Stimulated activated CD4-positive, alpha-beta T cell treated with anti-CD3 and anti-CD28 coated beads, Interleukin-1b, Interleukin-23, amount 100 ng/mL, for 24 hours (primary cell): ENCODE measurements around the gene MYT1.

Experiments used
- DNase-seq, 4 experiments: peaks; one replicate each; pipeline ENCODE4 v3.0.0-alpha.2; 2020; ENCODE audit warnings: low read depth in 4 of 4, low spot score in 1 of 4

Gene MYT1

DNA sequence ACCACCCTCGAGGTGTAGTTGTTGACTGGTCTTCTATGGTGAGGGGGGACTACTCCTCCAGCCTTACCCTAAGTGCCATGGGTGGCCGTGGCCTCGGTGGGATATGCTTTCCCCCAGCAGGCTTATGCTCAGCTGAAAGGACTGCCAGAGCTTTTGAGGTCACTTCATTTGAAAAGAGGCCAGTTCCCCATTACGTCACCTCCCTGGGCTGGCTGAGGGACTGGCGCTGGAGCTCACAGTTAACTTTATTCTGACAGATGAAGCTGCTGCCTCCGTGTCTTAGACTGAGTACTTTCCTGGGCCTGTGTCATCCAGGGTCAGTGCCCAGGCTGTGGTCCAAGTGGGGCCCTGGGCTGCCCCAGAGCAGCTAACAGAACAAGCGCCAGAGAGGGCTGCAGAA is 48.5 kb downstream of the MYT1 start:
- DNase-seq, result no peak

DNA sequence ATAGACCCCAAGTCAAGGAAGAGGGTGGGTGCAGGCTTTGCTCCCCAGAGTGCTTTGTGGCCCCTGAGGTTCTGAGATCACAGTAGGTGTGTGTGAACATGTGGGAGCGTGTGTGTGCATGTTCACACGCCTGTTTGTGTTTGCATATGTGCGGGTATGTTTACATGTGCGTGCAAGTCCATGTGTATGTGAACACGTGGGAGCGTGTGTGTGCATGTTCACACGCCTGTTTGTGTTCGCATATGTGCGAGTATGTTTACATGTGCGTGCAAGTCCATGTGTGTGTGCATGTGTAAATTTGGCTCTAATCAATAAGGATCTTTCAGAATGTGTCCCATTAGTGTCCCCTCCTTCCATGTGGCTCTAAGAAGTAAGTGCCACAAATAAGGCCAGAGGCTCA is 49.9 kb downstream of the MYT1 start:
- no peak for DNase-seq

GRCh38 chr20:64214952-64215351 is 50.7 kb downstream of the MYT1 start:
- DNase-seq, result no peak

DNA sequence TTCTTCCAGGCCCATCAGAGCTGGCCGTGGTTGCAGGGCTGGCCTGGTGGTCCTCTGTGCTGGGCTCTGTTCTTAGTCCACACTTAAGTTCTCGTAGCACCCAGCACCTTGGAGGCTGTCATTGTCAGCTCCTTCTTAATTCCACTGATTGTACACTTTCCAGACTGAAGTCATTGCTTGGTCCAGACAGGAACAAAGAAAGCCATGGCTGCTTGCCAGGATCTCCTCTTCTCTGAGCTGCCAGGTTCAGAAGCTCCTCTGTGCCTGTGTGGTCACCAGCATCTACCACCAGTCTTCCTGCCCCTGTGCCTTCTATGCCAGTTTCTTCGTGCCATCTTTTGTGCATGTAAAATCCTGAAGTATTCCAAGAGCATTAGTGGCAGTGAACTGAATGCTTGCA is 51.8 kb downstream of the MYT1 start:
- no peak for DNase-seq

- DNase-seq, result no peak
Measured at GRCh38 chr20:64216910-64217309, 52.7 kb downstream of the MYT1 start.

DNA sequence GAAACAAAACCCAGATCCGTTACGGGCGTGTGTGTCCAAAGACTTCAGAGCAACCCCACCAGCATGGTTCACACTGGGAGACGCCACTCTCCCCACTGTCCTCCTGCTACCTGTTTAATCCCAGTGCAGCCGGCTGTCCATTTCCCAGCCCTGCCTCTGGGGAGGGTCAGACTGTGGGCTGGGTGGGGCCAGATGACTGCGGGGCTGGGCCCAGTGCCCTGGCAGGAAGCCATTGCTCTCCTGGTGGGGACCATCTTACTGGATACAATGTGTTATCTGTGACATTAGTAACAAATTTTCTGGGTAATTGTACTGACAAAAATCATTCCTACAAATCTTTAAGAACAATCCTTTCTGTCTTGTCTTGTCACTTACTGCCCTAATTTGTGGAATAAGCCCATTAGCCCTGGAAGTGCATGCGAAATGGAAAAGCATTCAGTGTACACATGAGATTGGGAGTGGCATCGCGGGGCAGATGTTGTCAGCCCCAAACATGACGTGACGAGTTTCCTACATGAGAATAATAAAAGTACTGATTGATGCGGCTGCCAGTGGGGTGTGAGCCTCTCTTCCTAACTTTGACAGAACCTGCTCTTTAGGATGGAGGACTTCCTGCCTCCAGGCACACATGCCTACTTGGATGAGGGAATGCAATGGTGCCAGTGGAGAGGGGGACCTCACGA is 53.4 kb downstream of the MYT1 start:
- DNase-seq, result no peak

GRCh38 chr20:64219202-64219601 is 55.0 kb downstream of the MYT1 start:
- no peak for DNase-seq

DNA sequence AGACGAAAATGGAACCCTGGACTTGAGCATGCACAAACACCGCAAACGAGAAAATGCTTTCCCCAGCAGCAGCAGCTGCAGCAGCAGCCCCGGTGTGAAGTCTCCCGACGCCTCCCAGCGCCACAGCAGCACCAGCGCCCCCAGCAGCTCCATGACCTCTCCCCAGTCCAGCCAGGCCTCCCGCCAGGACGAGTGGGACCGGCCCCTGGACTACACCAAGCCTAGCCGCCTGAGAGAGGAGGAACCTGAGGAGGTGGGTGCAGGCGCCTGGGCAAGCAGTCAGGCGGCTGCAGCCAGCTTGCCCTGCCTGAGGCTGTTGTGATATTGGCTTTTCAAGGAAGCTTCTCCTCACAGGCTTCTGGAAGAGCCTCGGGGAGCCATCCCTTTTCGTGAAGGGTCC is 55.5 kb downstream of the MYT1 start:
- DNase-seq, result no peak

DNA sequence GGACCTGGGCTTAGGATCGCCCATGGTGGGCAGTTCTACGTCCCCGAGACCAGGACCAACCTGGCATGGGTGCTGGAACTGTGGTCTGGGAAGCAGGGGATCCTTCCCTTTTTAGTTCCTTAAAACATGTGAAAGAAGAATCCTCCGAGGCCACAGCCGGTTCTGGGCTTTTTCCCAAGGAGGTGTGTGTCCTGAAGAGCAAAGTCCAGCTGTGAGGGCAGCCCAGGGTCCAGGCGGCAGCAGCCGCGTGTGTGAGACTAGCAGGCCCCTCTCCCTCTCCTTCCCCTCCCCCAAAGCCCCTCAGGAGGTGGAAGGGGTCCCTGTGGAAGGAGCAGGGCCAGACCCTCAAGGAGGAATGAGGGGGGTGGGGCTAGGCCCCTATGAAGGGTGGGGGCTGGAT is 56.2 kb downstream of the MYT1 start:
- DNase-seq, result no peak

DNA sequence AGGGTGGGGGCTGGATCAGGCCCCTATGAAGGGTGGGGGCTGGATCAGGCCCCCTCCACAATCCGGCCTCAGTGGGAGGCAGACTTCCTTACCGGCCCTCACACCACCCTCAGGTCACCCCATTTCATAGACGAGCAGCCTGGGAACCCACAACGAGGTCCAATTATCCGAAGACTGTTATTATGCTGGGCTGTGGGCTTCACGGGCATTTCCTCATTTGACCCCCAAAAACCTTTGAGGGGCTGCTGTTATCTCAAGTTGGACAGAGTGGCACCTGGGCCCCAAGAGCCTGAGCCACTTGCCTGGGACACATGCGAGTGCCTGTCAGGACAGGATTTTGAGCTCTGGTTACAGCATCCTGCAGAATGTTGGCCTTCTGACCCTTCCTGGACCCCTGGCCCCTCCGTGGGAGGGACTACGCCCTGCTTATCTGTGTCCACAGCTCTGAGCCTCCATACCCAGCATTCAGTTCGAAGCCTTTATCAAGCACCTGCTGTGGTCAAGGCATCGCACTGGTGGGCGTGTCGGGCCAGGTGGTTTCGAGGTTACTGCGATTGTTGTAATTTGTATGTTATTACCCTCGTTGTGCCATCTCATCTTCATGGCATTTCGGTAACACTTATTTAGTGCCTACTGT is 56.8 kb downstream of the MYT1 start:
- no peak for DNase-seq

DNA sequence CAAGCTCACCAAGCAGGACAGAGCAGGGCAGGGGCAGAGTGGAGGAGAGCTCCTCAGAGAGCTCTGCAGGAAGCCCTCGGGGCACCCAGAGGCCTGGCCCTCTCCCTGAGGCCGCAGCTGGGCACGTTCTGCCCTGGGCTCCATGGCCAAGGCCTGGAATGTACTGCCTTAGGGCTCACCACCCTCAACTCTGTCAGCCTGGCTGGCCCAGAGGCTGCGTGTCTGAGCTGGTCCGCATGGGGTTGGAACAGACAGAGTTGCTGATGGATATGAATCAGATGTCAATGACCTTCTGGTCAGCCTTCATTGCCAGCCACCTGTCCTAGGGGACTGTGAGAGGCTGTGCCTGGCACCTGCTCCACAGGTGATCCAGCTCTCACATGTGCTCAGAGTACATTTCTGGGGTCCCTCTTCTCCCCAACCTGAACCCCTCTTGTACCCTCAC is 58.1 kb downstream of the MYT1 start:
- DNase-seq, result no peak

DNA sequence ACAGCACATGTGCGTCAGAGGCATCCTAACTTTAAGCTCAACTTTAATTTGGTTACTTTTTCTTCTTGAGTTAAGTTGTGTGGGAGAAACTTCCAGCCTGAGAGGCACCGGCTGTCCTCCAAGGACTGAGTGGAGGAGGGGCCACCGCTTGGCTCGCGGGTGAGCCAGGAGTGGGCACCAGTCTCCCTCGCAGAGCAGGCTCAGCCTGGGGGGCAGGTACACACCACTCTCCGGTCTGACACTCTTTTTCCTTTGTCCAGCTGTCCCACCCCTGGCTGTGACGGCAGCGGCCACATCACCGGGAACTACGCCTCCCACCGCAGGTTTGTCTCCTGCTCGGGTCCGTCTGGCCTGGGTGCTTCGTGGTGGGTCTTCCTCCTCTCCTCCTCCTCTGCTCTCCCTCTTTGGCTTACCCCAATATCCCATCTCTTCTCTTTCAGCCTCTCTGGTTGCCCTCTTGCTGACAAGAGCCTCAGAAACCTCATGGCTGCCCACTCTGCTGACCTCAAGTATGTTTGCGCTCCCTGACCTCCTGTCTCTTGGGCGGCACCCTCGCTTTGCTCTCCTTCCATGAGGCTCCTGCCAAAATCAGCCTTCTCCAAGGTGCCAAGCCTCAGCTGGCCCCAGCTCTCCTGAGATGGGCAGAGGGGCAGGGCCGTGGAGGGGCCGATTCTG is 58.7 kb downstream of the MYT1 start:
- no peak for DNase-seq

DNA sequence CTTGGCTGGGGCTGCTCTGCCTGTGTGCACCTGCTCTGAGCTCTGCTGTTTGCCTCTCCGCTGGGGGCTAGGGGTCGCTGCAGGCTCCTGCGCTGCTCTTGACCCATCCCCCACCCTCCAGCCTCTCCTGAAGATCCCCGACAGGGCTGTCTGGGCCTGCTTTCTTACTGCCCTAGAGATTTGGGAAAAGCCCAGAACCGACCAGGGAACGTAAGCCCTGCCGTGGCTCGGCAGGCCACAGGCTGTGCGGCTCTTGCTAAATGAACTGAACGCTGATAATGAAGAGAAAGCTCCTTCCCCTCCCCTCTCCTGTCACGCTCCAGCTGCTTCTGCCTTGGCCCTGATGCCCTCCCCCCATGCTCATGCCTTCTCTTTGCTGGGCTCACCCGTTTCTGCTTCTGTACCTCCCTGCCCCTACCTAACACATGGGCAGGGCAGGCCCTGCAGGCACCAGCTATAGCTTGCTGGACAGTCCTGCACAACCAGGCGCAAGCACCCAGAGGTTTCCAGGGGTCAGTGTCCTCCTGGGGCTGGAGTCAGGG is 59.3 kb downstream of the MYT1 start:
- DNase-seq, result no peak

- no peak for DNase-seq
Measured at GRCh38 chr20:64224351-64225170, 60.3 kb downstream of the MYT1 start.

- no peak for DNase-seq
Measured at GRCh38 chr20:64225171-64225595, 60.9 kb downstream of the MYT1 start.

GRCh38 chr20:64225828-64226598 is 61.8 kb downstream of the MYT1 start:
- DNase-seq, result no peak

DNA sequence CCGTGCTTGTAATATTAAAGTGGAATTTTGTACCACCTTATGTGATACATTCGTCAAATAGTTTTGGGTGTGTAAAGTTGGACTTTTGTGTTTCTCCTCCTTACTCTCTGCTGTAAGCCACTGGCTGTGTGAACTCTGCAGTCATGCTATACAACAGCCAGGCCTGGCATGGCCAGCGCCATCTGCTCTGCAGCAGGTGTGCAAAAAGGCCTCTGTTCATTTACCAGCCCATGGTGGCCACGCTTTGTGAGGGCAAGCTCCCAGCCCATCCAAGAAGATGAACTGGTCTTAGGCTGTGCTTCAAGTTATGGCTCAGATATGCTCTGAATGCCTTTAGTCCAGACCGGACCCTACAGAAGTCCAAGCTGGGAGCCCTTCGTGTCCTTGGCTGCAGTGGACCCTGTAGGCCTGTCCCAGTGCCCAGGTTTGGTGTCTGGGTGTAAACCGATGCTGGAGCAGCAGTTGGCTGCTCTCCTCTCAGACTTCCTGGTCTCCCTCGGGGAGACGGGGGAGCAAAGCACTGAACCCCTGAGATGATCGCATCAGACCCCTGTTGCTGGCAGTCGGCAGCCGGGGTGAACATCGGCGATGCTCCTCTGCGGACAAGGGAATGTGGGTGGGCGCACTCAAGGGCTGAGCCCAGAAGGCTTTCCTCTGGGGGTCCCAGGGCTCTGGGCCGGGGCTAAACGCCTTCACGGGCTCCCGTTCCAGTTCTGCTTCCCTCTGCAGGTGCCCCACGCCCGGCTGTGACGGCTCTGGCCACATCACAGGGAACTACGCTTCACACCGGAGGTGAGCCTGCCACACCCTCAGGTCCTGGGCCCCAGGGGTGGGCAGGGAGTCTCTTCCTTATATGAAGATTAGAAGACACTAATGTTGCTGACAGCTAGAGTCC is 62.7 kb downstream of the MYT1 start:
- no peak for DNase-seq

DNA sequence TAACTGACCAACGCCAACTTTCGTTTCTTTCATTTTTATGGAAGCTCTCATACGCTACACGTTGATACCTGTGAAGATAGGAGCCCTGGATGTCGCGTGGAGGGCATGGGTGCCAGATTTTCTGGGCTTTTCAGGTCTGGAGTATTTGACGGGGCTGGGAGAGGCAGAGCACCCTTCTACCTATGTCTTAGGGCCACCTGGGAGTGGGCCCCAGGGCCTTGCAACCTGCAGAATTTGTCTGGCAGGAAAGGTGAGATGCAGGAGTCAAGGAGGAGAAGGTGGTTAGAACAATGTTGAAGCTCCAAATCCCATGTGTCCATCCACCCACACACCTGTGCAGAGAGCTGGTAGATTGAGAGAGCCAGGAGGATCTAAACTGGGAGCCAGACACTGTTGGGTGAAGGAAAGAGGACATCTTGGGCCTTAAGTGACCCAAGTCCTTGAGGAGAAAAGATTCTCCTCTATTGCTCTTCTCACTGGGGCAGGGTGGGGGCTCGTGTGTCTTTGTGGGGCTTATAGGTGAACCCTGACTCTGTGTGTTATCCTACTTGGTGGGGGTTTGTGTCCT is 63.9 kb downstream of the MYT1 start:
- DNase-seq, result no peak
